Gastroesophageal sphincter (tissue), 3 donors: ENCODE measurements around the gene ZFYVE1.

Experiments
- CTCF ChIP-seq, 4 experiments: fragments of 200-600 bp in 2 of 4; fragments of 450-650 bp in 2 of 4; sonication (generic) in 1 of 4; IDR thresholded peaks; one replicate each; pipeline ENCODE4 v1.5.1; 2017 to 2019; ENCODE audit warnings: antibody characterized with exemption in 4 of 4, mild to moderate bottlenecking in 2 of 4, moderate library complexity in 2 of 4
- POLR2A ChIP-seq, 2 donors: fragments of 450-650 bp; IDR thresholded peaks; one replicate each; pipeline ENCODE4 v1.6.1; 2017; ENCODE audit warnings: antibody characterized with exemption in 2 of 2, mild to moderate bottlenecking in 2 of 2, moderate library complexity in 1 of 2

GRCh38 chr14:72924337-72924736 is 102.6 kb downstream of the ZFYVE1 start:
- TF ChIP-seq CTCF (IDR thresholded peaks at IDR 0.05), result no peak
- no peak for TF ChIP-seq POLR2A (IDR thresholded peaks at IDR 0.05)
